ENCODE results near the gene RAD1.

RAD1 gene

DNA sequence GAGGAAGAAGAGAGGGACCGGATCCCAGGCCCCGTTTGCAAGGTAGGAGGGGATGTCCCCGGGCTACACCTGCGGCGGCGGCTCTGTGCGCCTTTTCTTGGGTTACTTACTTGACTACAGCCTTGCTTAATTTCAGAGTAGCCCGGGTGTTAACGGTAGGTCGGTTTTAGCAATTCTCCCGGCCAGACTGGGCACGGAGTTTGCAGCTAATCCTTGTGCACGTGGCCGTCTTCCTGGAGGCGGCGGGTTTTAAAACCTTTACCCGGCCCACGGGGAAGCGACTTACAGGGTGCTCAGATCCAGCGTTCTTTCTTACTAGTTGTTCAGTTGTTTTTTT lies 520 bp upstream of the RAD1 start:
- no peak for DNase-seq

DNA sequence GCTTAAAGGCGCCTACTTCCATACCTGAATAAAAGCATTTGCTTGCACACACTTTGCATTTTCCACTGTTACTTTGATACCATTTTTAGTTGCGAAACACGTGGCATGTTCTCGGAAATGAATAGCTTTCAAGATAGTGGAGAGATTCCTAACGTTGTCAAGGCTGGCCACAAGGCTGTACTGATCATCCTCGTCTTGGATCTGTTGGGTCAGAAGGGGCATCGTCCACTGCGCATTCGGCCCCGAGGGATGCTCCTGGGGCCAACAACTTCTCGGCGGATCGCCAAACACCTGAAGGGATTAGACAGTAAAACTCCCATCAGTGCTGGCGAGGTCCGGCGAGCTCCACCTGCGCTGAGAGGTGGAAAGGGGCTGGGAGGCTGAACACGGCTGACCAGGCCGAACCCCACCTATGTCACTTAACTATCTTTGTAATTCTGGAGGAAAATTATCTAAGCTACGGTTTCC lies 599 bp downstream of the RAD1 start:
- no peak for DNase-seq

DNA sequence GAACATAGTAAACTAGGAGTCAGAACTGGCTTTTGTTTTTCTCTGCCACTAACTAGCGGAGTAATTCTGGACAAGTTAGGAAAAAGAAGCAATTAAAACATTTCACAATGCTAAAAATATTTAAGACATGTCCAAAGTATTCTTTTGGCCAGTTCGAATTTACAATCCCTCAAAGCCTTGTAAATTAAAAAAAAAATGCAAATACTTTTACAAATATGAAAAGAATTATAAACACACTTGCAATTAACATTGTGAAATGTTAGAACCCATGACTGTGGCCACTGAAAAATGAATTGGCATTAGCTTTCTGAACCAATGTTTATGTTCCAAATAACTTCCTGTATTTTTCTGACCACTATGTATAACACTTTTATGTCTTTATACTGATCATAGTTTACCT lies 2.2 kb downstream of the RAD1 start:
- peak; percentile 60 for DNase-seq

DNA sequence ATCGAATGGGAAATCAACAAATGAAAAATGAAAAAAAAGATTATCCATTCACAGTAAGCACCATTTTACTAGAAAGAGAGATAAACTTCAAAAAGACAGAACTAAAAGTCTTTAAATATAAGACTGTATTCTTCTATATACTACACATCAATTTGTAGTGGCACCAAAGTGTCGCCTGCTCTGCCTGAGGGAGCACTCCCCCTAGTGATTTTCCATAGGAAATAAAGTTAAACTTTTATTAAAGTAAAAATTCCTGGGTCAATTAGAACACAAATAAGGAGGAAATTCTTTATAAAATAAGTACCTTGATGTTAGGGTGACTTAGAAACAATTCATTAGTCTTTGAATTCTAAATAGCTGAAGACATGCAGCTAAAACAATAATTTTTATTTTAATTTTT lies 9.7 kb downstream of the RAD1 start:
- DNase-seq, result no peak

DNA sequence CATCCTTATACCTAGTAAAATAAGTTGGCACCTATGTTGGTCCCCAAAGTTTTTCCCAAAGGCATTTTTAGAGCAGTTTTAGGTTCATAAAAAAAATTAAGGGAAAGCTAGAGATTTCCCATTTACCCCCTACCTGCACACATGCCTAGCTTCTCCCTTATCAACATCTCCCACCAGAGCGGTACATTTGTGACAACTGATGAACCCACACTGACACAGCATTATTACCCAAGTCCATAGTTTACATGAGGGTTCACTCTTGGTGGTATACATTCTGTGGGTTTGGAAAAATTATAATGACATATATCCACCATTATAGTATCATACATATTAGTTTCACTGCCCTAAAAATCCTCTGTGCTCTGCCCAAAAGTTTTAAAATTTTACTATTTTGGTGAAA lies 12.0 kb downstream of the RAD1 start:
- DNase-seq, result no peak

DNA sequence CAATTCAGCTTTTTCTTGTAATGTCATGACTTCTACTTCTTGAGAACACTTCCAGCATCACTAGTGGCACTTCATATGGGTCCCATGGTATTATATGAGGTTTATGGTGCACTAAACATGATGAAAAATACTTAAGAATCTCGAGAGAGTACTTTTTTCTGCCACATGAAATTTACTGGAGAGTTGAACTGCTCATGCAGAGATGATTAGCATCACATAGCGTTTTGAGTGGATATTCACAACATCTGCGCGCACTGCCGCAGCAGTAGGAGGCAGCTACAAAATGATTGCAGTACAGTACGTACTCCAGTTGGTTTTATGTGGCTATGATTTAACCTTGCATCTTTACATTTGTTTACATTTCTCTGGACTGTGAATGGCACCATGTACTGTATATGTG lies 14.7 kb downstream of the RAD1 start:
- DNase-seq, result no peak

DNA sequence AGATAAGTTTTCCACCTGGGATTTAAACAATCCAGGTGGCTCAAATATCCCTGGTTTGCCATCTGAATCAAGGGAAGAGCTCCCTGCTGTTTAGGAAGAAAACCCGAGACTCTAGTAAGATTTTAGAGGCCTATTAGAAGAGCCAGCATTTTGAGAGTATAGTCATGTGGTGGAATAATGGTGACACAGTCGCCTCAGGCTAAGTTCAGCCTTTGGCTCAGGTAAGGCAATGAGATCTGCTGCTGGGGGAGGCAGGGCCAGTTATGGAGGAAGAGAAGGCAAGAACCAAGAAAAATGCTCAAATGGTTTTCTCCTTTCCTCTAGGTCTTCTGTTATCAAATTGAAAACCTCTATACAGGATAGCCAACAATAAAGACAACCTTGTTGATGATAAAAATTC lies 16.2 kb downstream of the RAD1 start:
- no peak for DNase-seq

DNA sequence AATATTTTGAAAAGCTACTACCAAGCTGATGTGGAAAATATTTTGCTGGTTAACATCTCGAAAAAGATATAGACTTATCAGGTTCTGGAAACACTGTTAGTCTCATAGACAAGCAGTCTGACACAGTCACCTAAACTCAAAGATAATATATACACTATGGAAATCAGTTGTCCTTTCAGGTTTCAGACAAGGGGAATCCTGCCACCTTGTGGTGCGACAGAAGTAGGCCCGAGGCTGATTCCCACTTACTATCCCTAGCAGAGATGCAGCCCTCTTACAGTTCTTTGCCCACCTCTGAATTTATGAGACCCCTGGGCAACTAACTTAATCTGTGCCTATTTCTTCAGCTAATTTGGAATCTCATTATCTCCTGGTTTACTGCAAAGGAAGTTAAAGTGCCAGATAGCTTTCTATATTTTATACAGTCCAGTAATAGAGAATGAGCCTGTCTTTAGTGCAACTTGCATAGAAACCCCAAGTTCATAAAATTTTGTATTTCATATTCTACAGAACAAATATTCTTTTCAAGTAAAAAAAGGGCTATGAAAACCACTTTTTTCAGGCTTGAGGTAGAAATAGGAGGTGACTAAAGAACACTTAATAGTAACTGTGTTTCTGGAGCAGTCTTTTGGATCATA lies 16.9 kb downstream of the RAD1 start:
- DNase-seq, result peak; percentile 72

DNA sequence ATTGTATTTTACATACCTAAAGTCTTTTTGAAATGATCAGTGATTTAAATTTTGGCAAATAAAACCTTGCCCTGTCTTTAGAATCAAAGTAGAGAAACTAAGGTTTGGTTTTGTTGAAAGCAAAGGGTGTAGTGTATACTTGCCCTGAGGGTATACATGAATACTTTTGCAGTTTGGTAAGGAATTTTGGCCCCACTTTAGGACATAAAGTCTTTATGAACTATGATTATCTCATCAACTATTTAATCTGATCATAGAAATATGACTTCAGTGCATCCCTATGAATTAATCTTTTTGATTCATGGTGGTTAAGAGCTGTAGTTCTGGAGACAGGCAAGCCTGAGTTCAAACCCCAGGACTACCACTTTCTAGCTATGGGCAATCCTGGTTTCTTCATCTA lies 17.7 kb downstream of the RAD1 start:
- no peak for DNase-seq

DNA sequence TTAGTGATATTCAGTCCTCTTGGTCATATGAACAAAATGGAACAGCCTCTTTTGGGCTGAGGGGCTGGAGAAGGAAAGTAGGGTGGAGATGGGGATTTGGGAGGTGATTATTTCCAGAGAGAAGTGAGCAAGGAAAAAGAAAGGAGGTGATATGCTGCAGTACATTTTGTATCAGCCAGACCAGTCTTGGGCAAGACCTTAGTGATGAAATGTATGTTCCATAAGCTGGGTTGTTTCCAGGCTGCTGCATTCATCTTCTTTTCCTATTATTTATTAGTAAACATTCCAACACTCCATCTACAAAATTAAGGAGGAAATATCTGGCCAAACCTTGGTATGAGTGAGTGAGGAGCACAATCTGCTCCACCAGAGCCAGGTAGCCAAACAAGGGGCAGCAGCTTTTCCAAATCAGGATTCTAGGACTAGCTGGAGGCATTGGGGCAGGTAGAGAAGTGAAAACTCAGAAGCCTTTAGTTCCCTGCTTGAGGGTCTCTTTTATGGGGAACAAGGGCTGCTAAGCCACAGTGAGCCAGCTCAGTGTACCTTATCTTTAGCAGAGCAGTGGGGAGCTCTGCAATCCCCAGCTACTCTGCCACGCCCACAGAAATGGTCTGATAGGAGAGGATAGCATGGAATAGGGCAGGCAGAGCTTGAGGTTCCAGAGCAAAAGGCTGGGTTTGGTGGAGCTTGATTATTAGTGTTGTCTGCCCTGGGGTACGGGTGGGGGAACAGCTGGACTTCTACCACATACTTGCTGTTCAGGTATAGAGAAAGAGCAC lies 19.5 kb downstream of the RAD1 start:
- DNase-seq, result no peak

DNA sequence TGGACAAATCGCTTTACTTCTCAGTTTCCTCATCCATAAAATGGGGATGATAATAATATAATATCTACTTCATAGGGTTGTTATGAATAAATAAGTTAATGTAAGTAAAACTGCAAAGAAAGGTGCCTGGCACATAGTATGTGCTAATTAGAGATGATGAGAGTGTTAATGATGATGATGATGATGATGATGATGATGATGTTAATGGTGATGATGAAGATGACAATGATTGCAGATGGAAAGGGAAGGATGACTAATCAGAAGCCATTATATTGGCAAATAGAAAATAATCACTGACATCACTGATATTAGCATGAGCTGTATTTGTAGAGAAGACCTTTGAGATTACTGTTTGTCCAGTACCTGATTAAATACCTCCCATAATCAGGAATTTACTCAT lies 20.6 kb downstream of the RAD1 start:
- DNase-seq, result no peak

DNA sequence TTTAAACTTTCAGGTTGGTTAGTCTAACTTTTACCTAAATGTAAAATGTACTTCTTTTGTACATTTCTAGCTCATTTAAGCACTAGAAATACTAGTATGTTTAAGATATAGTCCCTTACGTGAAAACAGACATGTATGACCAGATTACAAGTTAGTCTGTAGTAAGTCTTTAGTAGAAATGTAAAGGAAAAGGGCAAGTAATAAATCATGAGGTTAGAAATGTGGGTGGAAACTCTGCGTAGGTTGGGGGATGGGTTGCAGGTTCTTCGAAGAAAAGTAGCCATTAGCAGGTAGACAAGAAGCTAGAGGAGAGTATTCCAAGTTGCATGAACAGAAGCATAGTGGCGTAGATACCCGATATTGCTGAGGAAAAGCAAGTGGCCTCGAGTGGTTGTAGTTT lies 22.9 kb downstream of the RAD1 start:
- no peak for DNase-seq

DNA sequence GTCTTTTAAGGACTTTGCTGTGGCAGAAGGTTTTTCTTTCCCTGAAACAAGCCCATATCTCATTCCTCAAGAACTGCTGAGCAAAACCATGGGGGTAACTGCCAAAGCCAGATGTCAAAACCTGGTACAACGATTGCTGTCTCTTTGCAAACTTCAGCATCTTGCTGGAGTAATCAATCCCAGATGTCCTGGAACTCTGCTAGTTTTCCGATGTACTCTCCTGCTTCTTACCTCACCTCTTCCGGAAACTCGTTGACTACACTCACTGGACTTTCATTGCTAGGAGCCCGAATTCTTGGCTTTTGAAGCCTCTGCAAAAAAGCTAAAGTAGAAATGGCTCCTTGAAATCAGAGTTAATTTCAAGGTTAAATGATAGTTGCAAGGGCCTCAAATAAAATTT lies 23.3 kb downstream of the RAD1 start:
- peak; percentile 98 for DNase-seq

DNA sequence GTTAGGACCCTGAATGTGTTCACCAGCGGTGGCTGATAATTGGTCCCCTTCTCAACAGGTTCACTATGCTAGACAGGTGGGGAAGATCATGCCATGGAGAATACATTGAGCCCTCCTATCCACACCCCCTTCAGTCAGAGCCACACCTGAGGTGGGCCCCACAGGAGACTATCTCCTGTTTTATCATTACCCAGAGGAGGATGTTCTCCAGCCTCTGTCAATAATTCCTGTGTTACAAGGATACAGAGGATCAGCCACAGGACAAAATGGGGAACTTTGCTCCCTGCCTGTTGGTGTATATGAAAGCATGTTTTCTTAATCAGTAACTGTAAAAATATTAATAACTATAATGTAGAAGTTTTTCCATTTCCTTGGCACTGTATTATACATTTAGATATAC lies 25.9 kb downstream of the RAD1 start:
- DNase-seq, result no peak

DNA sequence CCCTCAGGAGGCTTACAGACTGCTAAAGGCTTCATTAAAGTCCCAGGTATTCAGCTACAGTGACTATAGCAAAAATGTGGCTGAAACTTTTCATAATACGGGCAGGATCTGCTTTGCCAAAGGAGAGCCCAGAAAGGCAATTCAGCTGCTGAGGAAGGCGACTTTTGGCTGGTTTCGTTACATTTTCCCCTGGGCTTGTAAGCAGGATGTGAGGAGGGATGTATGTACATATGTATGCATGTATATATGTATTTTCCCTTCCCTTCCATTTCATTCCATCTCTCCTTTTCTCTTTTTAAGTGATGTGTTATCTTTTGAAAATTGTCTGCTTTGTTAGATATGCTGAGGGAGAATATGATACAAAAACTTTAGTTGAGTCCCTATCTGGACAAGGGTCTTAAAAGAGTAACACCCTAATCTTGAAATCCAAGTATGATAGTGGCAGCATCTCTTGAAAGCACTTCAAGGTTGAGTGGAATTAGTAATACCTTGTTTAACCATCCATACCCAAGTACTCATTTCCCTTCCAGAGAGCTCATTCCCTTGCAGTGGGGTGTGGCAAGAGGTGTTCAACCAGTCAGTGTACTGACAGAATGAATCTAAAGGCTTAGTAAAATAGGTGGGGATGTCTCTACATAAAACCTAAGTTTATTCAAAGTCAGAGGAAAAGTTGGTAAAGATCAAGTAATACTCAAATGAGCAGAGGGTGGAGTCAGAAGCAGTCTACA lies 28.7 kb downstream of the RAD1 start:
- DNase-seq, result no peak

DNA sequence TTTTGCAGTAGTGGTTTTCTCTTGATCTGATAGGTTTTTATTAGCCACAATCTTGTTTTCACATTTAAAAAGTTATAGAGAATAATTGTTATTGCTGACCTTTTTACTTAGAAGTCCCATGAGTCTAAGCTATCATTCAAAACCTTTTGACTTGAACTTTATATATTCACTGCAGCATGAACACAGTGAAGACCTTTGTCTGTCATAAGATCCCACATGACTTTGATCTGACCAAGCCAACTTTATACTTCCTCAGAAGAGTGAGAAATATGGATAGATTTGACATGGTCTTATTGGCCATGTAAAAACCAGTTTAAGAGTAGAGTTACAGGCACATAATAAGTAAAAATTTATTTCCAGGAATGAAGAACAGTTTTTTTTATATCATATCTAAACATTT lies 34.1 kb downstream of the RAD1 start:
- DNase-seq, result no peak

DNA sequence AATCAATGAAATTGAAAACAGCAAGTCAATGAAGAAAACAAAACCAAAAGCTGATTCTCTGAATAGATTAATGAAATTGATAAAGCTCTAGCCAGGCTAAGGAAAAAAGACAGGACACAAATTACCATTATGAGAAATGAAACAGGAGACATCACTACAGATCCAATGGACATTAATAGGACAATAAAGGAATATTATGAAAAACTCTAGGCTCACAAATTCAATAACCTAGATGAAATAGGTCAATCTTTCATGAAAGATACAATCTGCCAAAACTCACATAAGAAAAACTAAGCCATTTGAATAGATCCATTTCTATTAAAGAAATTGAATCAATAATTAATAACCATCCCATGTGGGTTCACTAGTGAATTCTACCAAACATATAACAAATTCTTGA lies 39.0 kb downstream of the RAD1 start:
- DNase-seq, result no peak

DNA sequence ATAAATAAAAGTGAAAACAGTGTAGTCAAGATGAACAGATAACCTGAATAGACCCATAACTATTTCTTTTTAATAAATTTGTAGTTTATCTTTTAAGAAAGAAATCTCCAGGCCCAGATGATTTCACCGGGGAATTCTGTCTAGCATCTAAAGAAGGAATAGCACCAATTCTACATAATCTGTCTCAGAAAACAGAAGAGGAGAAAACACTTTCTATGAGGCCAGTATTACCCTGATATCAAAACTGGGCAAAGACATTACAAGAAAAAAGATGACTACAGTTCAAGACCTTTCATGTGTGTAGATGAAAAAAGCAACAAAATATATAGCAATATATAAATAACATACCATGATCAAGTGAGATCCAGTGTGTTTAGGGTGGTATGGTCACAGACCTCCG lies 44.9 kb downstream of the RAD1 start:
- DNase-seq, result no peak

DNA sequence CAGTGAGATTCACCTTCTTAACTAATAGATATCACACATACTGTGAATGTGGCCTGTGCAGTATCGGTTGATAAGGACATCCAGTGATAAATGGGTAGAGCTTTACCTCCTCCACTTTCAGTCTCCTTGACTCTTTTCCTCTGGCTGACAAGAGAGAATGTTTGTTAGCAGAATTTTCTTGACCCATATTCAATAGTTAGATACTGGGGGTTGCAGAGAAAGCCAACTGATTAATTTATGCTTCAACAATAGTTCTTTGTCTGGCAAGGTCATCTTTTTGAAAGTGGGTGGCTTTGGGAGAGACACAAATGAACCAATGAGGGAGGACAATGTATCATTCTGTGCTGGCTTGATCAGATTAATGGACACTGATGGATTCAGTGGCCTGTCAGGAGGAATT lies 46.0 kb downstream of the RAD1 start:
- no peak for DNase-seq

DNA sequence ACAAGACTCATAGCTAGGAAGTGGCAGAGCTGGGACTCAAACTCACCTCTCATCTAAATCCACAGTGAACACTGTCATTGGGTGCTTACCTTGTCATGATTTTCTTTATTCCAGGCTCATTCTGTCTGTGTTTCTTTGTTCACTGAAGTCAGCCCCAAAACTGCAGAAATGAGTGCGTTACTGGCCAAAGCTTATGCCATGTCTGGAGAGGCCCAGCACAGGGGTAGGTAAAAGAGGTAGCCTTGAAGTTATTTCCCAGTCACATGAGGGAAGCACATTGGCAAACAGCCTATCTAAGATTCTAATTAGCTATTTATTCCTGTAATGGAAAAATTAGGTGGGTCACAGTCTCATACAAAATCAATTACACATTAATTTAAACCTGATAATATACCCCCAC lies 46.5 kb downstream of the RAD1 start:
- no peak for DNase-seq

DNA sequence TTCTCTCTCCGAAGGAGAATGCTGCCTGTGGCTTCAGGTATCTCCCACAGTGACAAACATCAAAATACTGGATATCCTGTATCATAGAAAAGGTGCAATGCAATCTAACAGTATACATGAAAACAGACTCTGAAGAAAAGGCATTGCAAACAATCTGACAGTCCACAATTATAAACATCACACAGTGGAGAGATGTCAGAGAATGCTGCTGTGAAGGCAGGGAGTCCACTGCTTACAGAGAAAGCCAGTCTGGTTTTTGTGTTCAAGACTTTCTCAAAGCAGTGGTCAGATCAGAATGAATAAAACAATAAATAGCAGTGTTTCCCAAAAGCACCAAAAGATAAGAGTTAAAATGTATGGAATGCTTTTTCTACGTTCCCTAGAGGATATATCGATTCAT lies 47.6 kb downstream of the RAD1 start:
- no peak for DNase-seq

DNA sequence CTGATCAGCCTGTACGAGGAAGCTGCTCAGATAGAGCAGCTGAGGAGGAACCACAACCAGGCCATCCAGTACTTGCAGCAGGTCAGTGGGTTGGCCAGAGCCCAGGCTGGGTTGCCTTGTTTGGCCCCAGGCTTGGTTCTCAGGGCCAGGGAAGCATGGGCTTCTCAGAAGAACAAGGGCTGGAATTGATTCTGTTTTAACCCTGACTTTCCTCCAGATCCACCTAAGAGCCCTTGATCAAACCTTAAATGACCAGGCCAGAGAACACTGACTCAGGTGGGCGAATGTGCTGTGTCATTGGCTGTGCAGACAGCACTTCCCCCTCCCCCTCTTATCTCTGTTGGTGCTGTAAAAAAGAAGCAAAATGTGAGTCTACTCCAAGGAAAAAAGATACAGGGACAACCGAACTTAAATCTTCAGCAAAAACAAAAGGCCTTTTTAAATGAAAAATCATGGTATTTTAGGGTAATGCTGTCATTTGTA lies 48.3 kb downstream of the RAD1 start:
- DNase-seq, result no peak

DNA sequence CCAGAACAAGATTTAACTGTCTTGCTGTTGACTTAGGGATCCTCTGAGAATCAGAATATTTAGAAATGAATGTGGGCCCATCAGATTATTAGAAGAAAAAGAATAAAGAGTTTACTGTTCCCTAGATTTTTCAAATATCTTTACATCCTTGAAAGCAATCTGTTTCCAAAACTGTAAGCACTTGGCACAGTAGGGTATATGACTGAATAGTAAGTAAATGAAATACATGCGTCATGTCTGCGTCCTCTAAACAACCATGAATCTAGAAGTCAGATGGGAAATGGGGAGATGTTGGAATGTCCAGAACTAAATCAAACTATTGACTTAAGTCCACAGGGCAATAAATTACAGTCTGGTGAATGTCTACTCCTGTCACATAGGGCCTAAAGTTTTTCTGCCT lies 50.2 kb downstream of the RAD1 start:
- peak; percentile 7 for DNase-seq

DNA sequence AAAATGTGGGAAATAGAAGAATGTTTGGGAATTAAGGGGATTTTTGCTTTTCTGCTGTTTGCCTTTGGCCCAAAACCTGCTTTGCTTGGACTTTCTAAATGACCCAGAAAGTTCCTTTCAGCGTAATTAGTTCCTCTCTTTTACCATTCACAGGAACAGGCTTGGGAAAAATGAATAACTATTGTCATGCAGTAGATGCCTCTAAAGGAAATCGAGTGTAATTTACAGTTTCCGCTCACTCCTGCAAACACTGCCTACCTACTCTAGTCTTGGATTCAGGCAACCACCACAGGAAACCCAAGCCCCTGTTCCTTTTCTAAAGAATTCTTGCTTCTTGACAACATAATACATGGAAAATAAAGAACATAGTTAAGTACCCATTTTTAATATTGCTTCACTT lies 51.4 kb downstream of the RAD1 start:
- DNase-seq, result no peak

Measured in fibroblast of skin of abdomen (primary cell).